Adrenal gland (tissue), 12 donors: Measurements from ENCODE around the gene NXPH1. TPM values are rescaled to one million over a fixed set of nuclear protein-coding genes. Genes with fewer than 3 reads are reported as not detected.

Experiments used
- DNase-seq, 7 donors: peaks; one replicate each; pipeline ENCODE4 v3.0.0-alpha.2; 2019 to 2020
- H3K27ac ChIP-seq, 5 donors: fragments of 200-600 bp; sonication (generic) in 4 of 5; 1 replicate in 3 of 5; 2 replicates in 2 of 5; pipeline versions ENCODE4 v1.5.1 to v1.8.0; 2016 to 2020; ENCODE audit warnings: mild to moderate bottlenecking in 1 of 5
- H3K27me3 ChIP-seq: fragments of 200-600 bp; 2 replicates; pipeline ENCODE4 v1.8.0; 2021
- H3K36me3 ChIP-seq, 2 donors: fragments of 200-600 bp; replicated peaks in 1 of 2; 1 replicate in 1 of 2; 2 replicates in 1 of 2; pipeline versions ENCODE4 v1.5.1 to v1.8.0; 2018 to 2022
- H3K4me1 ChIP-seq, 2 donors: fragments of 200-600 bp; replicated peaks in 1 of 2; 1 replicate in 1 of 2; 2 replicates in 1 of 2; pipeline versions ENCODE4 v1.5.1 to v1.8.0; 2018 to 2021
- H3K4me3 ChIP-seq, 4 donors: fragments of 200-600 bp; sonication (generic) in 3 of 4; one replicate each; pipeline ENCODE4 v1.5.1; 2016 to 2018
- H3K9me3 ChIP-seq, 3 donors: fragments of 200-600 bp; sonication (generic) in 1 of 3; replicated peaks in 1 of 3; 1 replicate in 2 of 3; 2 replicates in 1 of 3; pipeline versions ENCODE4 v1.5.1 to v1.8.0; 2016 to 2021
- CTCF ChIP-seq, 6 experiments: fragments of 450-650 bp in 4 of 6; fragments of 200-600 bp in 2 of 6; sonication (generic) in 1 of 6; IDR thresholded peaks; 1 replicate in 5 of 6; 2 replicates in 1 of 6; pipeline versions ENCODE4 v1.5.1 to v1.8.0; 2016 to 2021; ENCODE audit warnings: antibody characterized with exemption in 6 of 6, mild to moderate bottlenecking in 2 of 6, moderate library complexity in 1 of 6
- POLR2A ChIP-seq, 2 donors: fragments of 450-650 bp; IDR thresholded peaks; one replicate each; pipeline ENCODE4 v1.6.1; 2017; ENCODE audit warnings: antibody characterized with exemption in 2 of 2, mild to moderate bottlenecking in 2 of 2, moderate library complexity in 1 of 2
- WGBS, 4 donors: extraction: QIAGEN DNeasy Blood & Tissue Kit in 2 of 4; methylation state at CpG; one replicate each; pipeline versions ENCODE4 v1.1.5 to v1.1.7; 2013 to 2017; 5-methylcytosine and 5-hydroxymethylcytosine counted together
- intact Hi-C, 2 donors: fragments of 100-400 bp; cut with DNase I; formaldehyde crosslinking; loops; one replicate each; pipeline versions ENCODE4 v1.14.1 to v1.15.0; 2022 to 2023
- polyA plus RNA-seq, 3 donors: library from polyadenylated mRNA; stranded (reverse); fragments of 200-250 nt in 2 of 3; fragments of 350-450 nt in 1 of 3; fragmentation: Illumina TruSeq in 1 of 3; extraction: RNeasy Lipid Tissue Mini Kit (QIAGEN cat#74804) in 1 of 3; gene quantifications; one replicate each; pipeline ENCODE4 v1.2.3, GENCODE V29; 2013 to 2014
- total RNA-seq, 9 donors: library from RNA; depleted of rRNA in 4 of 9; stranded (reverse); fragments of >200 nt in 4 of 9; fragments of 120-200 nt in 1 of 9; fragmentation: NEBNext Ultra II Directional in 1 of 9; extraction: Animal tissue kit (Norgen Biotek cat#: 25700) in 1 of 9; gene quantifications; one replicate each; pipeline versions ENCODE4 v1.1.0 to v1.2.4, GENCODE V29; 2013 to 2023
- donor health status: healthy with polysubstance abuse.
- donor health status: Bipolar disorder and iron deficiency.
- donor health status: DM: yes; HTN: yes; CAD: no.
- donor health status: DM: no; HTN: no; CAD: no.
- donor health status: DM: no; HTN: no; CAD: no.
- donor health status: DM: yes; HTN: yes; CAD: no.

The NXPH1 gene
- total and polyA plus RNA-seq, 12 donors = 6.8 to 80.2 (median 40.7) TPM

DNA sequence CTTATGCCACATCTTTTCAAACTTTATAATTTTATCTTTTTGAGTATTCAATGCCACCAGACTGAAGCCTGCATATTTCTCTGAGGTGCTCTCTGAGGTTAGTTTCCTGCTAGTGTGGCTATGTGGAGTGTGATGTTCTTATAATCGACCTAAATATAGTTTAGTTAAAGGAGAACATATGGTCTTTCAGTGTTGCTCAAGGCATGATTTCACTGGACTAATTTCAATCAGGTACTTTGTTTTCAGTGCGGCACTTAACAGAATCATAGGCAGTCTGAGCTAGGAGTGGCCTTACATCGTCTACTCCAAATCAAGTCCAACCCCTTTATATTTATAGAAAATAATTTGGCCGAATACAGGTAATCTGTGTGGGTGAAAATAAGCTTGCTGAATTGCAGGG, 134.2 kb downstream of the NXPH1 start:
- Histone ChIP-seq H3K4me3 (no peak overlapping the region), H3K36me3 (no peaks in the 10 kb centered on the region), H3K9me3 (no peaks in the 10 kb centered on the region), H3K27me3 (no peaks in the 10 kb centered on the region), H3K27ac (no peak overlapping the region), H3K4me1 (peaks cover 0 to 8% of the 10 kb centered on the region in 2 donors)
- no peak for DNase-seq
- intact Hi-C loops = no loop called here
- 83 to 88% (median 86%) methylated on average over 4 of the region's 4 CpGs for WGBS, 4 donors
- TF ChIP-seq POLR2A (IDR thresholded peaks at IDR 0.05) = no peak
- no peak for TF ChIP-seq CTCF (IDR thresholded peaks at IDR 0.05)

GRCh38 chr7:8579661-8580194, 146.3 kb downstream of the NXPH1 start:
- intact Hi-C loops = no loop called here
- 87 to 89% (median 88%) methylated on average over 6 of the region's 6 CpGs for WGBS, 4 donors
- no peak for DNase-seq

GRCh38 chr7:8581842-8582241, 148.4 kb downstream of the NXPH1 start:
- TF ChIP-seq POLR2A (IDR thresholded peaks at IDR 0.05) (no peak), CTCF (IDR thresholded peaks at IDR 0.05) (no peak)
- H3K27ac ChIP-seq = no peak overlapping the region
- no peaks in the 10 kb centered on the region for H3K9me3 ChIP-seq
- H3K36me3 ChIP-seq = no peaks in the 10 kb centered on the region
- H3K27me3 ChIP-seq = no peaks in the 10 kb centered on the region
- H3K4me1 ChIP-seq = peaks cover 0 to 5% of the 10 kb centered on the region in 2 donors
- H3K4me3 ChIP-seq = no peak overlapping the region
- 83 to 94% (median 92%) methylated on average over 5 of the region's 5 CpGs; no CpG with 5 or more reads in 1 of the 4 donors for WGBS, 4 donors
- intact Hi-C loops = no loop called here
- DNase-seq = no peak

More at GRCh38 chr7:8579661-8580194, 146.3 kb downstream of the NXPH1 start:
- no peaks in the 10 kb centered on the region for H3K27me3 ChIP-seq
- no peaks in the 10 kb centered on the region for H3K9me3 ChIP-seq
- H3K4me1 ChIP-seq = peaks cover 0 to 5% of the 10 kb centered on the region in 2 donors
- H3K27ac ChIP-seq = no peak overlapping the region
- TF ChIP-seq POLR2A (IDR thresholded peaks at IDR 0.05) = no peak
- TF ChIP-seq CTCF (IDR thresholded peaks at IDR 0.05) = no peak
- H3K4me3 ChIP-seq = no peak overlapping the region
- no peaks in the 10 kb centered on the region for H3K36me3 ChIP-seq

DNA sequence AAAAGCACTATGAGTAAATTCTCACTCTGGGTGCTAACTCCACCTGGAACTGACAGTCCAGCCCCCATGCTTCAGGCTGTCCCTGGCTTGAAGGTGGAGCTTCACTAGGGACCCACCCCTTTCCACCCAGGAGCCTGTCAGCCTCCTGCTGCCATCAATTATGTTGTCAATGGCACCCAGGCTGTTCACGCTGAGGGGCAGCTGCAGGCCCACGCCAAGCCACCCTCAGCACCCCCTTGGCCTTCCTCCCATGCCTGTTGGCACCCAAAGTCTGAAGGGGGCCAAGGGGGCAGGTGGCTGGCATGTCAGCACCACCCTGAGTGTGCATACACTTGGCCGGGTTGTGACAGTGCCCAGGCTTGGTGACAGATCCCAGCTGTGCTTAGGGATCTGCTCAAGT, 149.3 kb downstream of the NXPH1 start:
- intact Hi-C loops = no loop called here
- TF ChIP-seq POLR2A (IDR thresholded peaks at IDR 0.05) (no peak), CTCF (IDR thresholded peaks at IDR 0.05) (no peak)
- Histone ChIP-seq H3K36me3 (no peaks in the 10 kb centered on the region), H3K27me3 (no peaks in the 10 kb centered on the region), H3K4me3 (no peak overlapping the region), H3K9me3 (no peaks in the 10 kb centered on the region), H3K4me1 (peaks cover 0 to 5% of the 10 kb centered on the region in 2 donors), H3K27ac (no peak overlapping the region)
- DNase-seq = no peak
- 92 to 100% (median 94%) methylated on average over 2 to 3 of the region's 3 CpGs for WGBS, 4 donors
